ENCODE data around the gene EFCAB9.

The EFCAB9 gene

GRCh38 chr5:172235827-172236736 lies 42.1 kb downstream of the EFCAB9 start:
- in situ Hi-C loops (cut with MboI; ENCODE audit: low sequenced_read_pairs): no loop called here

GRCh38 chr5:172238334-172238733 lies 44.4 kb downstream of the EFCAB9 start:
- in situ Hi-C loops (cut with MboI; ENCODE audit: low sequenced_read_pairs): no loop called here

GRCh38 chr5:172243302-172243701 lies 49.3 kb downstream of the EFCAB9 start:
- in situ Hi-C loops (cut with MboI; ENCODE audit: low sequenced_read_pairs): no loop called here

- in situ Hi-C loops (cut with MboI; ENCODE audit: low sequenced_read_pairs): no loop called here
These were observed 51.1 kb downstream of the EFCAB9 start for GRCh38 chr5:172245046-172245445.

- in situ Hi-C loops (cut with MboI; ENCODE audit: low sequenced_read_pairs): no loop called here
These were observed 51.7 kb downstream of the EFCAB9 start for GRCh38 chr5:172245703-172246125.

- in situ Hi-C loops (cut with MboI; ENCODE audit: low sequenced_read_pairs): no loop called here
These were observed 54.7 kb downstream of the EFCAB9 start for GRCh38 chr5:172248637-172249036.

- in situ Hi-C loops (cut with MboI; ENCODE audit: low sequenced_read_pairs): no loop called here
These were observed 57.4 kb downstream of the EFCAB9 start for GRCh38 chr5:172251419-172251818.

GRCh38 chr5:172252501-172252900 lies 58.5 kb downstream of the EFCAB9 start:
- in situ Hi-C loops (cut with MboI; ENCODE audit: low sequenced_read_pairs): no loop called here
